ENCODE measurements around the gene LRRC19.

Gene LRRC19

DNA sequence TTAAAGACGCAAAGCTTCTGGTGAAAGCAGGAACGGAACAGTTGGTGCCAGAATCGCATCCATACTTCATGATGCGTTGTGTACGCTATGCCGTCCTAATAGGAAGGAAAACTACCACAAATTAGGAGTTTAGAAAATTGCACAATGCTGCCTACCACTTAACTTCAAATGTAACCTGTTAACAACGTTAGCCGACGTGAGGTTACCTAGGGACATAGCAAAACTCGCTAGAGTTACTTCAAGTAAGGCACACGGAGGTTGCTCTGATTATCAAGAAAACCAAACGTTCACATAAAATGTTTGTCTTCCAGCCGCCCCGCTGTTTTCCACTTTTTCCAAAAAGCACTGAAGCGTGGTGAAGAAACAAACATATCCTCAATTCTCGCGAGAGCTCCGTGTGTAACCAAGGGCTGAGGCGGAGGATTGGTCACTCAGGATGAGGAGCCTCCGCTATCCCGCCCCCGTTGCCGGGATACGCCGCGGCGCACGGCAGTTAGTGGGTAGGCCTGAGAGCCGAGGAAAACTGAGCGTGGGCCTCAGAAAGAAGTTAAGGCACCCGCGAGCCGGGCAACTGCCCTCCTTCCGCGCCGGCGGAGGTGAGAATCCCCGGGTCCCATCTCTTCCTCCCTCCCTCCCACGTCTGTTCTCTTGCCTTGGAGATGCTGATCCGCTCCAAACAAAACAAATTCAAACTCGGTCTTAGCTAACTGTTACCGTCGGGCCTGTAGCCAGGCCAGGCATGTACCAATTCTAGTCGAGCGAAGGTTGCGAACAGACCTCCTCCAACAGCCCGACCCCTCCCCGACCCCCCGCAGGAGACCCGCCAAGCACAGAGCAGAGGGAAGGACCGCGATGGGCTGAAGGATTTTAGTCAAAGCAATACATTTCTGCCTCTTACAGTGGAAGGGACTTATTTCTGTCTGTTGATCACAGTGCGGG, 49.3 kb downstream of the LRRC19 start, which contains the start of gene IFT74:
Gene IFT74, plus strand, starts transcription at position 492 of the 939 bp plus-strand sequence. CDS start 5,556 bp downstream, outside the sequence.
- peak; percentile 95 for DNase-seq

DNA sequence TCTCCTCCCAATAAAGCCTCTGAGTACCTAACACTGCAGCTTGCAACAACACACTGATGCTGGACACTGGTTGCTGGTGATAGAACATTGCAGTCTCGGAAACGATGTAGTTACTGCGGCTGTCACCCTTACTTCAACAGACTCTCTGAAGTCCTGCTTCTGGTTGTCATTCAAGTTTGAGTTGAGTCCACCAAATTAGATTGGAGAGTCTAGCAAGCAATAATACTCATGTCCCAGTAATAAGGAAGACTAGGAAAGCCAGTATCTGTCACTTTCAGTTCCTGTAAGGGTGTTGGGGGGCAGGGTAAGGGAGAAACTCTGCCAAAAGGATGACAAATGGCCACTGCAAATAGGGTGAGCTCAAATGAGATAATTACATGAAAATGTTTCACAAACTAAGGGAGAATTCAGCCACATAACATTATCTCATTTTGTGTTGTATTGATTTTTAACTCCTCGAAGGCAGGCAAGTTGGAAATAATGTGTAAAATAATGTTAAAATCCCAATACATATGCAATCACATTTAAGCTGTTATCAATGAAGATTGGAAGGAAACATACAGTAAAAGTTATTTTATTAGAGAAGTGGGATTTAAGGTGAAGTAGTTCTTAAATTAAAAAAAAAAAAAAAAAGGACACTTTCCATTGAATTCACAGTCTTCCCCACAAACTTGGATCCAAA, 50.1 kb downstream of the LRRC19 start:
- DNase-seq: no peak

DNA sequence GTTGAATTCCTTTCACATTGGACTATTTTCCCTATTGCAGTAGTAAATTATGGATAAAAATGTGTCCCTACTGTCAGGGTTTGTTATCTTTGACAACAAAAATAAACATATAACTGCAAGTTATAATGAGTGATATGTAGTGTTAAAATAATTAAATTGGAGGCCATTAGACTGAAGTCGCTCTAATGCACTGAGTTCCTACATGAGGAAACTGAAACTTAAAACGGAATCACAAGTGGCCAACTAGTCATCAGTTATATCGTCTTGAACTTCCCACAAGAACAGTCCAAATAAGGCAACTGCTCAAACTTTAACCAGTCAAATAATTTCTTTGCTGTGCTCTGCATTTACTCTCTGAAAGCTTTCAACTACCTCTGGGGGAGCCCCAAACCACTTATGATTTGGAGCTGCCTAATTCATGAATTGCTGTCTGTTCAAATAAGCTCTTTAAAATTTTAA, 51.4 kb downstream of the LRRC19 start:
- no peak for DNase-seq

DNA sequence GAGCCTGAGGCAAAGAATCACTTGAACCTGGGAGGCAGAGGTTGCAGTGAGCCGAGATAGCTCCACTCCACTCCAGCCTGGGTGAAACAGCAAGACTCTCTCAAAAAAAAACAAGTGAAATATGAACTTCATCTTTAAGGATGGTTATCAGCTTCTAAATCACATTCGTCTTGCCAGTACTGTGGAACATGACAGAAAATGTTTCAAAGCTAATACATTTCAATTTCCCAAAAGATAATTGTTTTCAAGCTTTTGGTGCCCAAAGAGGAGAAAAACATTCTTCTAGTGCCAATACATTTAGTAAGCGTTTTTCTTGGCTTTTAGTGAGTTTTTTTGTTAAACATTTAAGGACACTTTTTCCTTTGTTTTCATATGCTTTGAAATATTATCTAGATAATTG, 53.7 kb downstream of the LRRC19 start:
- no peak for DNase-seq

DNA sequence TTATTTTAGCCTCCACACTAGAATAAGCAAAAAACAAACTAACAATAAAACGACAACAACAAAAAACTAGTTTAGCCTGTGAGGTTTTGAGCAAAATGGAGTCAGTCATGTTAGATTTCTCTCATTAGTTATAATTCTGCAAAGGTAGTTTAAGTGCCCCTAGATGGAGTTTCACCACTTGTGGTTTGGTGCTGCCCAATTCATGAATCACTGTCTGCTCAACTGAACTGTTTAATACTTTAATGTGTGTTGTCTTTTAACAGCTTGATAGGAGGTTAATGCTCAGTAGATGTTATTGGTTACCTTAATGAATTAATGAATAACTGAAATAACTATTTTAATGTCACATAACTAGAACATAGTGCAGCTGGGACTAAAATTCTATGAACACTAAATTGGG, 55.0 kb downstream of the LRRC19 start:
- no peak for DNase-seq

DNA sequence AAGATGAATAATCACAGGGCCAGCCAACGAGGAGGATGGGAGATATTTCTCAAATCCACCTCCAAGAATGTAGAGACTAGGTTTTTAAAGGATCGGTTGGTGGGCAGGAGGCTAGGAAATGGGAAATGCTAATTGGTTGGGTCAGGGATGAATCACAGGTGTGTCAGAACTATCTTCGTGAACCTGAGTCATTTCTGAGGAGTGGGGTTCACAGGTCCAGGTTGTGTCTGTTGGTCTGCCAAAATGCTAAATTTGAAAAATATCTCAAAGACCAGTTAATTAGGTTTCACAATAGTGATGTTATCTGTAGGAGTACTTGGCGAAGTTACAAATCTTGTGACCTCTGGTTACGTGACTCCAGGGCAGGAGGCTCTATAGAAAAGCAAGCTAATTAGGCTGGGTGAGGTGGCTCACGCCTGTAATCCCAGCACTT, 55.8 kb downstream of the LRRC19 start:
- no peak for DNase-seq

DNA sequence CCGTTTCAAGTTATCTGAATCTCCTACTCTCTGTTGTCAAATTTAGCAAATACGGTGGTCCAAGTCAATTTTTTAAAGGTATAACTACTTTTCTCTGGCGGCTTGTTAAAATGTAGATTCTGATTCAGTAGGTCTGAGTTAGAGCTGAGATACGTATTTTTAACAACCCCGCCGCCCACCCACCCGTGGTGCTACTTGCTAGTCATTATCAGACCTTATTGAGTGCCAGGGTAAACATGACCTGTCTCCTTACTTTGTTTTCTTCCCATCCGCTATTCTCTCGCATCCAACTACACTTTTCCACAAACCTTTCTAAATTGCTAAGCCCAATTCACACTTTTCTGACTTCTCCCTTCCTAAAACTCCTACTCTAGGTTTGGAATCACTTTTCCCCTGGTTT, 57.7 kb downstream of the LRRC19 start:
- DNase-seq: peak; percentile 55

DNA sequence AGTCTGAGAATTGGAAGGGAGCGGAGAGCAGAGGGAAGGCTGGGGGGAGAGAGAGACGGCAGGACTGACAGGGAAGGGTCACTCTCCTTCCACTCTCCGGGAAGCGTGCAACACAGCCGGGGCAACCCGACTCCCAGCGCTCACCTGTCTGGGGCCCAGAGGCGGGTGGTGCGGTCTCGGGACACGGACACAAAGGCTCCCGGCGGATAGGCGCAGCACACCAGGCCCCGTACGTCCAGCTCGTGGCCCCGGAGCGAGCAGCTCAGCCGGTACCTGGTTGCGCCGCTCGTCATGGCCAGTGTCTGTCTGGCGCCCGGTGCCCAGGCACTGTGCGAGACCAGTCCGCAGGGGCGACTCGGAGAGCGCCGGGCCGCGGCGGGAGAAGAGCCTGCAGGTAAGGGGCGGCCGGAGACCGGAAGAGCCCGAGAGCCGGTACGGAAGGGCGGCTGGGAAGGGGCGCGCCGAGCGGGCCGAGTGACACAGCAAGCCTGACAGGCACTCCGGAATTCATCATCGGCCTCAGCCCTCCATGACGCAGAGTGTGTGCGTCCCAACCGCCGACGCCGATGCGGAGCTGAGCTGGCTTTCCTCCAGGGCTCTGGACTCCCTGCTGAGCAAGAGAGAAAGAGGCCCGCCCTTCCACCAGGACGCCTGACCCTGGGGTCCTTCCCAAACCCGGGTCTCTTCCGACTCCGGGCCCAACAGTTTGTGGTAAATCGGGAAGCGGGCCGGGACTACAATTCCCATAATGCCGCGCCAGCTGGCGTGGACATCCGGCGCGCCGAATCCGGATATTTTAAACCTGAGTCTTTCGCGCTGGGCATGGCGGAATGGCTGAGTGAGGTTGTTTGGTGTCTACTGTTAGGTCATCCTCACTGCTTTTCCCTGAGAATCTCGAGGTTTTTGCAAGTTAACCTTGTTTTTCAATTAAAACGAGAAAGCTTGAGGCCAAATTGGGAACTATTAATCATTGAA, 58.4 kb downstream of the LRRC19 start, which contains the start of gene PLAA:
Gene PLAA, minus strand, starts transcription at position 490 of the 975 bp plus-strand sequence. Its CDS starts 197 bp downstream, at position 293.
- peak; percentile 88 for DNase-seq

DNA sequence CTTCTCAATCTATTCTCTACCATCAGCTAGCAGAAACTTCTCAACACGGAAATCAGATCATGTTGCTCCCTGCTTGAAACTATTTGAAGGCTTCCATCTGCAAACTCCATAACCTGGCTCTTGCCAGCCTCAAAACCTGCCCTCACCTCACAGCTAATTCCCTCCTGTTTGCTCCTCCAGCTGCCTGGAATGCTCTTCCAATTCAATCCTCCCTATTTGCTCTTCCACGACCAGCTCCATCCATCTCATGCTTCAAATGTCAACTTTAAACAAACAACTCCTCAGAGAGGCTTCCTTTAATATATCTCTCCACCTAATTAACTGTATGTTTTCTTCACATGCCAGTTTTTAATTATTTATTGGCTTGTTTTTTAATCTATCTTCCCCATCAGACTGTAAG, 59.9 kb downstream of the LRRC19 start:
- DNase-seq: no peak

Measured in stimulated activated CD8-positive, alpha-beta memory T cell treated with anti-CD3 and anti-CD28 coated beads, Interleukin-4, amount 100 ng/mL, for 48 hours (primary cell).